Esophagus mucosa (tissue), 1 donor: Measurements from ENCODE around the gene KLHDC9. TPM values are rescaled to one million over a fixed set of nuclear protein-coding genes. Genes with fewer than 3 reads are reported as not detected.

Experiments
- ATAC-seq: fragments of 200-7000 bp; cut with Tn5 transposase; one replicate; pipeline ENCODE4 v1.9.1; 2020
- total RNA-seq: library from RNA; stranded (reverse); gene quantifications from one replicate; pipeline ENCODE4 v1.2.4, GENCODE V29; 2023
- donor health status: DM: yes; HTN: yes; CAD: no.

KLHDC9 gene
- total RNA-seq, 1 donor from 2014 or later = 4.5 TPM

- ATAC-seq = peak; percentile 55
Observed at GRCh38 chr1:161076410-161076809, 21.8 kb upstream of the KLHDC9 start.

GRCh38 chr1:161077426-161077825 lies 20.7 kb upstream of the KLHDC9 start:
- no peak for ATAC-seq

GRCh38 chr1:161079436-161080110 lies 18.6 kb upstream of the KLHDC9 start:
- ATAC-seq = no peak

GRCh38 chr1:161080441-161081405 lies 17.4 kb upstream of the KLHDC9 start:
- peak; percentile 56 for ATAC-seq

- ATAC-seq = no peak
Observed at GRCh38 chr1:161081519-161081918, 16.6 kb upstream of the KLHDC9 start.

GRCh38 chr1:161082483-161082882 lies 15.7 kb upstream of the KLHDC9 start:
- ATAC-seq = peak; percentile 56

GRCh38 chr1:161082996-161083747 lies 15.0 kb upstream of the KLHDC9 start:
- peak; percentile 81 for ATAC-seq

GRCh38 chr1:161083748-161084596 lies 14.2 kb upstream of the KLHDC9 start:
- no peak for ATAC-seq

GRCh38 chr1:161084597-161084988 lies 13.6 kb upstream of the KLHDC9 start:
- no peak for ATAC-seq

- no peak for ATAC-seq
Observed at GRCh38 chr1:161085165-161085564, 13.0 kb upstream of the KLHDC9 start.

- peak; percentile 34 for ATAC-seq
Observed at GRCh38 chr1:161086457-161086856, 11.7 kb upstream of the KLHDC9 start.

- peak; percentile 60 for ATAC-seq
Observed at GRCh38 chr1:161088587-161089110, 9.5 kb upstream of the KLHDC9 start.

- peak; percentile 78 for ATAC-seq
Observed at GRCh38 chr1:161089251-161089924, 8.8 kb upstream of the KLHDC9 start, which contains the start of gene NECTIN4. Gene NECTIN4 (minus strand): TSS chr1:161089558. CDS start chr1:161089296, 262 bp downstream.

- no peak for ATAC-seq
Observed at GRCh38 chr1:161089938-161090337, 8.2 kb upstream of the KLHDC9 start.

- no peak for ATAC-seq
Observed at GRCh38 chr1:161090617-161091016, 7.5 kb upstream of the KLHDC9 start.

GRCh38 chr1:161091093-161091492 lies 7.1 kb upstream of the KLHDC9 start:
- ATAC-seq = no peak

GRCh38 chr1:161091796-161092507 lies 6.2 kb upstream of the KLHDC9 start:
- ATAC-seq = peak; percentile 1

- peak; percentile 67 for ATAC-seq
Observed at GRCh38 chr1:161092621-161093028, 5.5 kb upstream of the KLHDC9 start.

GRCh38 chr1:161094481-161094880 lies 3.7 kb upstream of the KLHDC9 start:
- no peak for ATAC-seq

- no peak for ATAC-seq
Observed at GRCh38 chr1:161095230-161095629, 2.9 kb upstream of the KLHDC9 start.
